CD4-positive, alpha-beta memory T cell (primary cell): Measurements from ENCODE around the gene DRGX. TPM values are rescaled to one million over a fixed set of nuclear protein-coding genes. Genes with fewer than 3 reads are reported as not detected.

Source experiments
- CTCF ChIA-PET: fragments of 350-600 bp; sonication (Branson Sonifier 250); formaldehyde crosslinking; loops from one replicate; lab custom pipeline; 2021; ENCODE audit warnings: inconsistent platforms; ENCODE audit not compliant: partially characterized antibody; lab: Charles Lee
- POLR2A ChIA-PET: fragments of 350-600 bp; sonication (Branson Sonifier 250); formaldehyde crosslinking; loops from one replicate; lab custom pipeline; 2021; ENCODE audit not compliant: partially characterized antibody; lab: Charles Lee
- DNase-seq, 5 donors: peaks; one replicate each; pipeline versions ENCODE4 v3.0.0 to v3.0.0-alpha.2; 2020 to 2022; ENCODE audit warnings: mixed read lengths in 1 of 5
- H3K27ac ChIP-seq: one replicate; pipeline ENCODE4 v1.7.0; 2013; ENCODE audit warnings: low read depth, low read length
- H3K27me3 ChIP-seq: 2 replicates; pipeline ENCODE4 v1.7.0; 2013; ENCODE audit warnings: mild to moderate bottlenecking, low read length, moderate library complexity; ENCODE audit not compliant: insufficient read depth
- H3K36me3 ChIP-seq: 2 replicates; pipeline ENCODE4 v1.7.0; 2013; ENCODE audit warnings: mild to moderate bottlenecking, low read length, moderate library complexity; ENCODE audit not compliant: insufficient read depth
- H3K4me1 ChIP-seq: 2 replicates; pipeline ENCODE4 v1.7.0; 2013; ENCODE audit warnings: mild to moderate bottlenecking, low read length, moderate library complexity; ENCODE audit not compliant: insufficient read depth
- H3K4me3 ChIP-seq, 2 donors: one replicate each; pipeline ENCODE4 v1.7.0; 2013; ENCODE audit warnings: low read length in 2 of 2, mild to moderate bottlenecking in 1 of 2
- H3K9me3 ChIP-seq, 2 donors: one replicate each; pipeline ENCODE4 v1.7.0; 2013; ENCODE audit warnings: low read length in 2 of 2, control low read depth in 1 of 2; ENCODE audit not compliant: control insufficient read depth in 1 of 2
- H3K27ac Mint-ChIP-seq, 7 donors: one replicate each; pipeline ENCODE4 v1.8.0; 2020 to 2021; ENCODE audit warnings: mixed read lengths in 7 of 7, mild to moderate bottlenecking in 6 of 7, inconsistent platforms in 3 of 7, moderate library complexity in 3 of 7
- H3K27me3 Mint-ChIP-seq, 2 donors: one replicate each; pipeline ENCODE4 v1.8.0; 2020 to 2021; ENCODE audit warnings: mixed read lengths in 2 of 2
- H3K36me3 Mint-ChIP-seq, 2 donors: one replicate each; pipeline ENCODE4 v1.8.0; 2020 to 2021; ENCODE audit warnings: mixed read lengths in 2 of 2, inconsistent platforms in 1 of 2, mild to moderate bottlenecking in 1 of 2
- H3K4me1 Mint-ChIP-seq, 4 donors: one replicate each; pipeline ENCODE4 v1.8.0; 2020 to 2021; ENCODE audit warnings: mixed read lengths in 4 of 4, mild to moderate bottlenecking in 1 of 4
- H3K4me3 Mint-ChIP-seq, 8 donors: one replicate each; pipeline ENCODE4 v1.8.0; 2020 to 2021; ENCODE audit warnings: mixed read lengths in 8 of 8, mild to moderate bottlenecking in 7 of 8, moderate library complexity in 6 of 8, inconsistent platforms in 3 of 8
- H3K9me3 Mint-ChIP-seq, 8 donors: one replicate each; pipeline ENCODE4 v1.8.0; 2020 to 2021; ENCODE audit warnings: mixed read lengths in 8 of 8, mild to moderate bottlenecking in 5 of 8, inconsistent platforms in 3 of 8, moderate library complexity in 1 of 8
- intact Hi-C: fragments of 100-400 bp; cut with micrococcal nuclease; formaldehyde crosslinking; loops from one replicate; pipeline ENCODE4 v1.15.1; 2023
- polyA plus RNA-seq, 2 donors: library from polyadenylated mRNA; unstranded; fragments of 300-500 nt; fragmentation: Illumina TruSeq; gene quantifications; one replicate each; pipeline ENCODE4 v1.2.3, GENCODE V29; 2021
- total RNA-seq, 2 experiments: library from RNA; stranded (reverse); gene quantifications; one replicate each; pipeline ENCODE4 v1.2.3, GENCODE V29; 2021

The DRGX gene
- total and polyA plus RNA-seq, 4 experiments from 2014 or later: not detected

DNA sequence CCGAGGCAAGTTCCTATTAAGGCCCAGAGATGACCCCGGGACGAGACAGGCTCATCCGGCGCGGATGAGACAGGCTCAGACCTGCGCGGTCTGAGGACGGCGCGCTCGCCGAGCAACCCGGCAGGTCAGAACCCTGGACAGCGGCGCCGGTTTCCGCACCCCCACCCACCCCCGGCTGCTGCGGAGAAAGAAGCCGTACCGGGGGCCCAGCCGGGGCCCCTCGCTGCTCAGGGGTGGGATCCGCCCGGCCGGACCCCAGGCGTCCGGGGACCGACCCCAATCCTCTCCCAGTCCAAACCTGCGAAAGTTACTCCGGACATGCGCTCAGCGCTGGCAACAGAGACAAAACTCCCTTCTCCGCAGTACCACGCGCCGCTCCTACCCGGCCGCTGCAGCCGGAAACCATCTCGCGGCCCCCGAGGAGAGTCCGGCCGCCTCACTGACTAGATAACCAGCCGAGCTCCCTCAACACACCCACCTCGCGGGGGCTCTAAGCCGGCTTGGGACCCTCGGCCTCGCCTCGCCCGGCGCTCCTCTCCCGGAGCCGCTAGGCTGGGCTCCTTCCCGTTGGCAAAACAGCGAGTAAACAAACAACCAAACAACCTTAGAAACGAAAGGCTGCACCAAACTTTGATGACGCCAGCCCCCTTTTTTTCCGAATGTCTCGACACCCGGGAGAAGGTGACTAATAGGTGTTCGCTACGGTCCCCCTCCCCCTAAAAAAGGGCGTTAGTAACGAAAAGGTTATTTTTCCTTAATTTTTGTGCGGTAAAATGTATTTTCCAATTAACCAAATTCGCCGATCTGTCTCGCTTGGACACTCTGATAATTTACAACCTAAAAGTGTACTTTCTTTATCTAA lies 2.3 kb upstream of the DRGX start:
- POLR2A ChIA-PET: no interaction called here
- H3K4me3 Mint-ChIP-seq: peak overlapping the region in 5 of 8 donors; percentile 31 to 71 (median 52)

DNA sequence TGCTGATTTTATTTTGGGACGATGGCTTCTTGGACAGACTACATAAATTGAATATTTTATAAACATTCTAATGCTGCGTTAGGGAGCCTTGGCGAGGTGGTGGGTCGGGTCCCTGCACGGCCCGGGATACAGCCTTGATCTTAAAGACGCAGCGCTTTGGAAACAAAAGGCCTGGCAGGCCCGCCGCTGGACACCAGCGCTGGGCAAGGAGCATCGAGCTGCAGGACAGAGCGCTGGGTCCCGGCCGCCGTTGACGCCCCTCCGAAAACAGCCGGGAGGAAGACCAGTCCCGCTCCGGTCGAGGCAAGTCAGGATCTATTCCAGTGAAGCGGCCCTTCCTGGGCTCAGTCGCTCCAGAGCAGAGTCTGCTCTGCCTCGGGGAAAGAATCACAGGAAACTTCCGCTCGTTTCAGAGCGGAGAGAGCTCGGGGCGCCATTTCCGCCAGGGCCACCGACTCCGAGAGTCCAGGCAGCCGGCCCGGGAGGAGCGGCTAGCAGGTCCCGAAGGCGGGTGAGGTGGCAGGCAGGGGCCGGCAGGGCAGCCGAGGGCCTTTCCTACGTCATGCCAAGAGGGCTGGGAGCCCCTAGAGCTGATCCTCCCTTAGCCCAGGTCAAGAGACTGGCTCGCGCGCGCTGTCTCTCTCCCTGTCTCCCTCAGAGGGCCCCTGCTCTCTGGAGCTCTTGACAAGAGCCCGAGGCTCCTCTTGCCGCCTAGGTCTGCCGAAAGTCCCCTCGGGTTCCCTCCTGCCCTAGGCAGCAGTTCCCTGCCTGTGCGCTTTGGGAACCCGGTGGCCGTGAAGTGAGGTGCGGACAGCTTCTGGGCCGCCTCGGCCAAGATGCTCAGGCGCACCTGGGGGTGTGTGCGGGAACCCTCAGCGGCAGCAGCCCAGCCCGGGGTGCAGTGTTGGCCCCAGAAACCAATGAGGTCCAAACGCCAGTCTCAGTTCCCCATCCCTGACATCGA lies 1.4 kb upstream of the DRGX start:
- H3K27ac ChIP-seq: no peak overlapping the region
- peak overlapping the region in 1 of 8 donors; percentile 7 for H3K4me3 Mint-ChIP-seq
- ChIA-PET POLR2A (no interaction called here), CTCF (interaction anchor here (1.1 kb wide), 1 partner anchor 10 kb away, joined by 3 read pairs; no protein-coding TSS in a partner anchor)
- no peak overlapping the region for H3K27ac Mint-ChIP-seq
- H3K4me1 ChIP-seq: peaks cover 17% of the 10 kb centered on the region
- DNase-seq: no peak
- peaks cover 33% of the 10 kb centered on the region for H3K27me3 ChIP-seq
- peaks cover 2 to 13% (median 7%) of the 10 kb centered on the region in 4 donors for H3K4me1 Mint-ChIP-seq
- H3K36me3 ChIP-seq: no peaks in the 10 kb centered on the region
- no peaks in the 10 kb centered on the region for H3K36me3 Mint-ChIP-seq
- peaks cover 55 to 62% of the 10 kb centered on the region in 2 donors for H3K27me3 Mint-ChIP-seq
- H3K9me3 Mint-ChIP-seq: peaks cover 0 to 9% (median 0%) of the 10 kb centered on the region in 8 donors
- no peaks in the 10 kb centered on the region for H3K9me3 ChIP-seq
- H3K4me3 ChIP-seq: no peak overlapping the region
- intact Hi-C loops: no loop called here

More for the DNA sequence above, 2.3 kb upstream of the DRGX start:
- Mint-ChIP-seq H3K9me3 (peaks cover 0 to 9% (median 0%) of the 10 kb centered on the region in 8 donors), H3K27ac (no peak overlapping the region), H3K36me3 (no peaks in the 10 kb centered on the region), H3K27me3 (peaks cover 49 to 63% of the 10 kb centered on the region in 2 donors), H3K4me1 (peaks cover 2 to 13% (median 7%) of the 10 kb centered on the region in 4 donors)
- H3K27me3 ChIP-seq: peaks cover 33% of the 10 kb centered on the region
- H3K27ac ChIP-seq: no peak overlapping the region
- peak in 4 of 5 donors; percentile 26 to 46 (median 39) for DNase-seq
- CTCF ChIA-PET: interaction anchor here (0.6 to 1.3 kb wide), 3 partner anchors 9 to 160 kb away, joined by 3 to 12 read pairs (median 3); no protein-coding TSS in a partner anchor
- H3K36me3 ChIP-seq: no peaks in the 10 kb centered on the region
- intact Hi-C loops: no loop called here
- H3K9me3 ChIP-seq: no peaks in the 10 kb centered on the region
- no peak overlapping the region for H3K4me3 ChIP-seq
- H3K4me1 ChIP-seq: peaks cover 17% of the 10 kb centered on the region

DNA sequence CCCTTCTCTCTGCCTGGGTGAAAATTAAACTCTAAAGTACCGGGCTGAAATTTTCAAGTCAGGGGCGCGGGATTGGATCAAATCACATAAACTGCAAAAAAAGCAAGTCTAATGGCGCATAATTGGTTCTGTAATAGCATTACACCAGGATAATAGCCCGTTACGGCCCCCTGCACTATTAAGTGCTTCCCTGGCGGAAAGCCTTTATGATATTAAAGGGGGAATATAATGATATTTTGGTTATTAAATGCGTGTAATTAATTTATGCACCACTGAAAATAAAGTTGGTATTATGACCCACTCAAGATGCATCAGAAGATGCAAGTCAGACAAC lies 744 bp upstream of the DRGX start:
- Mint-ChIP-seq H3K4me1 (peaks cover 2 to 13% (median 7%) of the 10 kb centered on the region in 4 donors), H3K27ac (no peak overlapping the region), H3K4me3 (peak overlapping the region in 1 of 8 donors; percentile 59), H3K9me3 (peaks cover 0 to 9% (median 0%) of the 10 kb centered on the region in 8 donors), H3K36me3 (no peaks in the 10 kb centered on the region), H3K27me3 (peaks cover 55 to 62% of the 10 kb centered on the region in 2 donors)
- Histone ChIP-seq H3K4me3 (no peak overlapping the region), H3K27me3 (peaks cover 33% of the 10 kb centered on the region), H3K27ac (no peak overlapping the region), H3K9me3 (no peaks in the 10 kb centered on the region), H3K36me3 (no peaks in the 10 kb centered on the region), H3K4me1 (peaks cover 17% of the 10 kb centered on the region)
- CTCF ChIA-PET: no interaction called here
- intact Hi-C loops: no loop called here
- DNase-seq: no peak
- POLR2A ChIA-PET: no interaction called here

DNA sequence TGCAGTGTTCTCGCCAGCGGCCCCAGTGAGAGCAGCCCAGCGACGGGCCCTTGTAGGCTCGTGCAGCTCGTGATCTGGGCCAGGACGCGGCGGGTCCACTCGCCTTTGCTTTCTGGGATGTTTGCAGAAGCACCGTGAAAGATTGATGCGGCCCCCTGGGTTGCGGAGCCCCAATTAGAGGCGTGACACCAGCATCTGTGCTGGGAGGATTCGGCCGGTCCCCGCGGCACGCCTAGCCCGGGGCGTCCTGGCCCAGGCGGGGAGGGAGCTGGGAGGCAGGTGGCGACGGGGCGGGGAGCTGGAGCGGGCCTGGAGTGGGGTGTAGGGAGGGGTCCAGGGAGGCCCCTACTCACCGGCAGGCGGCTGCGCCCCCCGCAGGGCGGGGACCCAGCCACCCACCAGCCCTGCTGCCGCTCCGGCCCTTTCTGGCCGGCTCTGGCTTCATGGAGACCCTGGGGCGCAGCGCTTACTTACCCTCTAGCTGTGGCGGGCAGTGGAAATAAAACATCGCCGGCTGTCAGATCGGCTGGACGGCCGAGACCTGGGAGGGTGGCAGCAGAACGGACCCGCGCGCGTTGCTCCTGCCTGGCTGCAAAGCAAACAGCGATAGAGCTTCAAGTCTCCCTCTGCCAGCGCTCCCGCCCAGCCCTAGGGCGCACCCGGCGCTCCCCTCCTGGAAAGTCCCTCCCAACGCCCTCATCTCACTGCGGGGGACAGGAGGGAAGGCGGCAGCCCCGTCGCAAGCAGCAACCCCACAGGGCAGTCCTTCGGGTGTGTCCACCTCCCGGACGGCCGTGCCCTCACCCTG lies 752 bp downstream of the DRGX start:
- no peak overlapping the region for H3K27ac ChIP-seq
- DNase-seq: no peak
- Mint-ChIP-seq H3K27ac (no peak overlapping the region), H3K4me3 (peak overlapping the region in 1 of 8 donors; percentile 46), H3K9me3 (peaks cover 0 to 9% (median 0%) of the 10 kb centered on the region in 8 donors), H3K36me3 (no peaks in the 10 kb centered on the region), H3K27me3 (peaks cover 56 to 65% of the 10 kb centered on the region in 2 donors), H3K4me1 (peaks cover 2 to 13% (median 7%) of the 10 kb centered on the region in 4 donors)
- ChIA-PET POLR2A (no interaction called here), CTCF (interaction anchor here (1.1 kb wide), 1 partner anchor 12 kb away, joined by 4 read pairs; no protein-coding TSS in a partner anchor)
- H3K4me1 ChIP-seq: peaks cover 17% of the 10 kb centered on the region
- H3K9me3 ChIP-seq: no peaks in the 10 kb centered on the region
- H3K4me3 ChIP-seq: no peak overlapping the region
- intact Hi-C loops: no loop called here
- peaks cover 33% of the 10 kb centered on the region for H3K27me3 ChIP-seq
- H3K36me3 ChIP-seq: no peaks in the 10 kb centered on the region

DNA sequence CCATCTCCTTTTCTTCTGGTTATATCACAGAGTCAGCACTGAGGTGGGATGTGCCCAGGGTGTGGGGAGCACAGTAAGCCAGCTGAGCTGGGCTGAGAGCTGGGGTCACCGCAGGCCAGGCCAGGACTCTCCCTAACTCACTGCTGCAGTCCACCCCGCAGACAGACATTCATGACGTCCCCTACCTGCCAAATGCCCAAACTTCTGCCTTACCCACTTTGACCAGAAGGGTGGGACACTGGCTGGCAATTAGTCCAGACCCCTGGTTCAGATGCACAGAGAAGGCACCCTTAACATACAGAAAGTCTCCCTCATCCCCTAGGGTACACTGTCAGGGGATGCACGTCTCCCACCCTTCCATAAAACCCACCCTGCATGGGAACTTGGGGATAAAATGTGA lies 2.1 kb downstream of the DRGX start:
- Mint-ChIP-seq H3K36me3 (no peaks in the 10 kb centered on the region), H3K4me1 (peaks cover 2 to 11% (median 6%) of the 10 kb centered on the region in 4 donors), H3K4me3 (no peak overlapping the region), H3K27ac (no peak overlapping the region), H3K9me3 (peaks cover 0 to 6% (median 0%) of the 10 kb centered on the region in 8 donors), H3K27me3 (peaks cover 47 to 59% of the 10 kb centered on the region in 2 donors)
- Histone ChIP-seq H3K27ac (no peak overlapping the region), H3K4me3 (no peak overlapping the region), H3K9me3 (no peaks in the 10 kb centered on the region), H3K27me3 (peaks cover 33% of the 10 kb centered on the region), H3K36me3 (no peaks in the 10 kb centered on the region), H3K4me1 (peaks cover 17% of the 10 kb centered on the region)
- no peak for DNase-seq
- intact Hi-C loops: no loop called here
- POLR2A ChIA-PET: no interaction called here
- CTCF ChIA-PET: no interaction called here

DNA sequence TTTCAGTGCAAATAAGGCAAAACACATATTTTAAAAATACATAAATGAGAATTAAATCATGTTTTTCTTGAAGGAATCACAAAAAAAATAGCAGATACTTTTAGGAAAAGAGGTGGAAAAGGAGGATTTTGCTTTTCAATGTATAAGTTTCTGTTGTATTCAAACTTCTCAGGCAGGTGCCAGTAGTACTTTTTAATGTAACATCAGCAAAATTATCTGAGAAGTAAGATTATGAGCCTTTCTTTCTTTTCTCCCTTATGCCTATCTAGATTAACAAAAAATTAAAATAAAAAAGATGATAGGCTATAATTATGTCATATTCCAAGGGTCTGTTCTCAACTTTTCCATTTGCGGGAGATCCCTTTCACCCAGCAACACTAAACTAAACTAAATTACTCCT lies 2.6 kb downstream of the DRGX start:
- H3K36me3 Mint-ChIP-seq: no peaks in the 10 kb centered on the region
- H3K9me3 ChIP-seq: no peaks in the 10 kb centered on the region
- ChIA-PET POLR2A (no interaction called here), CTCF (no interaction called here)
- peaks cover 30% of the 10 kb centered on the region for H3K27me3 ChIP-seq
- no peak overlapping the region for H3K27ac Mint-ChIP-seq
- no peak overlapping the region for H3K4me3 Mint-ChIP-seq
- peaks cover 0 to 6% (median 0%) of the 10 kb centered on the region in 8 donors for H3K9me3 Mint-ChIP-seq
- H3K4me3 ChIP-seq: no peak overlapping the region
- no peak overlapping the region for H3K27ac ChIP-seq
- peaks cover 43 to 57% of the 10 kb centered on the region in 2 donors for H3K27me3 Mint-ChIP-seq
- intact Hi-C loops: no loop called here
- DNase-seq: no peak
- peaks cover 0 to 7% (median 3%) of the 10 kb centered on the region in 4 donors for H3K4me1 Mint-ChIP-seq
- no peaks in the 10 kb centered on the region for H3K36me3 ChIP-seq
- peaks cover 14% of the 10 kb centered on the region for H3K4me1 ChIP-seq
